Stimulated activated CD4-positive, alpha-beta T cell treated with anti-CD3 and anti-CD28 coated beads, Interleukin-4, amount 100 ng/mL, for 24 hours (primary cell): ENCODE results near the gene RECQL5.
"Not testable (repeated sequence)": the region's sequence is repeated elsewhere in the genome, so short reads cannot be mapped to it uniquely, and the experiment has no call there.

Experiments
- DNase-seq: peaks from one replicate; pipeline ENCODE4 v3.0.0-alpha.2; 2020

RECQL5 gene

GRCh38 chr17:75645889-75646637 lies 20.9 kb downstream of the RECQL5 start:
- no peak for DNase-seq

GRCh38 chr17:75645501-75645888 lies 21.5 kb downstream of the RECQL5 start:
- DNase-seq: no peak

GRCh38 chr17:75643643-75644017 lies 23.3 kb downstream of the RECQL5 start:
- no peak for DNase-seq

- DNase-seq: no peak
Observed at GRCh38 chr17:75642784-75643642, 23.9 kb downstream of the RECQL5 start.

GRCh38 chr17:75642182-75642783 lies 24.7 kb downstream of the RECQL5 start:
- DNase-seq: no peak

GRCh38 chr17:75641343-75641742 lies 25.6 kb downstream of the RECQL5 start:
- no peak for DNase-seq

GRCh38 chr17:75640556-75641119 lies 26.3 kb downstream of the RECQL5 start:
- no peak for DNase-seq

- no peak for DNase-seq
Observed at GRCh38 chr17:75639771-75640555, 27.0 kb downstream of the RECQL5 start.

GRCh38 chr17:75639327-75639726 lies 27.6 kb downstream of the RECQL5 start:
- DNase-seq: no peak

- DNase-seq: no peak
Observed at GRCh38 chr17:75638893-75639292, 28.1 kb downstream of the RECQL5 start.

GRCh38 chr17:75638039-75638438 lies 28.9 kb downstream of the RECQL5 start:
- DNase-seq: not testable (repeated sequence)

GRCh38 chr17:75637551-75637950 lies 29.4 kb downstream of the RECQL5 start:
- DNase-seq: no peak

GRCh38 chr17:75637143-75637538 lies 29.8 kb downstream of the RECQL5 start:
- DNase-seq: no peak

- no peak for DNase-seq
Observed at GRCh38 chr17:75636381-75637142, 30.4 kb downstream of the RECQL5 start.

- no peak for DNase-seq
Observed at GRCh38 chr17:75635610-75636202, 31.2 kb downstream of the RECQL5 start.

- DNase-seq: no peak
Observed at GRCh38 chr17:75634754-75635609, 32.0 kb downstream of the RECQL5 start.

GRCh38 chr17:75634376-75634740 lies 32.6 kb downstream of the RECQL5 start:
- no peak for DNase-seq

GRCh38 chr17:75633486-75634375 lies 33.2 kb downstream of the RECQL5 start:
- peak; percentile 47 for DNase-seq

- peak; percentile 84 for DNase-seq
Observed at GRCh38 chr17:75632863-75633485, 34.0 kb downstream of the RECQL5 start, which contains the start of gene SMIM5. SMIM5 (plus strand) TSS chr17:75633434; CDS start chr17:75640202, 6,768 bp downstream.
